ENCODE data around the gene ATF3. TPM values are rescaled to one million over a fixed set of nuclear protein-coding genes. Genes with fewer than 3 reads are reported as not detected.

The ATF3 gene
- polyA plus RNA-seq, 1 donor from 2014 or later = 7.2 TPM

- H3K9me3 ChIP-seq (ENCODE audit: low read length) = no peaks in the 10 kb centered on the region
Measured at GRCh38 chr1:212649020-212649419, 40.5 kb downstream of the ATF3 start.

GRCh38 chr1:212650228-212650627 lies 41.7 kb downstream of the ATF3 start:
- H3K36me3 ChIP-seq (ENCODE audit: insufficient read depth, low read length) = no peaks in the 10 kb centered on the region
- H3K27me3 ChIP-seq (ENCODE audit: insufficient read depth, low read depth, low read length) = no peaks in the 10 kb centered on the region
- H4K20me1 ChIP-seq (ENCODE audit: insufficient read depth) = no peaks in the 10 kb centered on the region
- no peaks in the 10 kb centered on the region for H3F3A ChIP-seq (ENCODE audit: insufficient read depth, low read length, poor library complexity, severe bottlenecking)
- H3K4me3 ChIP-seq (ENCODE audit: low read length) = no peak overlapping the region
- no peak overlapping the region for H2AFZ ChIP-seq (ENCODE audit: low read depth, low read length)
- no peaks in the 10 kb centered on the region for H3K9me2 ChIP-seq (ENCODE audit: insufficient read depth, low read length)
- H3K79me2 ChIP-seq (replicated peaks; ENCODE audit: insufficient read depth, low read length) = no peaks in the 10 kb centered on the region
- no peak overlapping the region for H3K4me2 ChIP-seq (ENCODE audit: low read length)
- H3K27ac ChIP-seq (ENCODE audit: low read length) = no peak overlapping the region
- H3K9ac ChIP-seq (ENCODE audit: low read length) = no peak overlapping the region
- no peaks in the 10 kb centered on the region for H3K9me3 ChIP-seq (ENCODE audit: low read length)
- no peak for TF ChIP-seq SMC3 (conservative IDR thresholded peaks at IDR 0.05; ENCODE audit: poor library complexity)
- no peak for TF ChIP-seq MXI1 (conservative IDR thresholded peaks at IDR 0.05; ENCODE audit: poor library complexity, severe bottlenecking)
- no peak for TF ChIP-seq TAF1 (IDR thresholded peaks at IDR 0.05; ENCODE audit: low read depth)
- TF ChIP-seq REST (IDR thresholded peaks at IDR 0.05; ENCODE audit: borderline replicate concordance) = no peak
- no peak for TF ChIP-seq POLR2AphosphoS5 (IDR thresholded peaks at IDR 0.05)
- no peak for TF ChIP-seq CTCF (IDR thresholded peaks at IDR 0.05; ENCODE audit: poor library complexity, severe bottlenecking)
- TF ChIP-seq EP300 (conservative IDR thresholded peaks at IDR 0.05; ENCODE audit: poor library complexity, severe bottlenecking) = no peak

More at GRCh38 chr1:212649020-212649419, 40.5 kb downstream of the ATF3 start:
- H2AFZ ChIP-seq (ENCODE audit: low read depth, low read length) = no peak overlapping the region
- no peak overlapping the region for H3K4me3 ChIP-seq (ENCODE audit: low read length)
- H3K79me2 ChIP-seq (replicated peaks; ENCODE audit: insufficient read depth, low read length) = no peaks in the 10 kb centered on the region
- no peaks in the 10 kb centered on the region for H3K9me2 ChIP-seq (ENCODE audit: insufficient read depth, low read length)
- no peak overlapping the region for H3K27ac ChIP-seq (ENCODE audit: low read length)
- no peaks in the 10 kb centered on the region for H4K20me1 ChIP-seq (ENCODE audit: insufficient read depth)
- H3K9ac ChIP-seq (ENCODE audit: low read length) = no peak overlapping the region
- no peaks in the 10 kb centered on the region for H3K36me3 ChIP-seq (ENCODE audit: insufficient read depth, low read length)
- TF ChIP-seq POLR2AphosphoS5 (IDR thresholded peaks at IDR 0.05) (no peak), TAF1 (IDR thresholded peaks at IDR 0.05; ENCODE audit: low read depth) (no peak), MXI1 (conservative IDR thresholded peaks at IDR 0.05; ENCODE audit: poor library complexity, severe bottlenecking) (no peak), EZH2 (IDR thresholded peaks at IDR 0.05; ENCODE audit: borderline replicate concordance, insufficient read depth, low read length, poor library complexity, severe bottlenecking) (no peak), REST (IDR thresholded peaks at IDR 0.05; ENCODE audit: borderline replicate concordance) (no peak), EP300 (conservative IDR thresholded peaks at IDR 0.05; ENCODE audit: poor library complexity, severe bottlenecking) (no peak), CTCF (IDR thresholded peaks at IDR 0.05; ENCODE audit: poor library complexity, severe bottlenecking) (no peak), SMC3 (conservative IDR thresholded peaks at IDR 0.05; ENCODE audit: poor library complexity) (no peak), RAD21 (conservative IDR thresholded peaks at IDR 0.05) (no peak)
- H3K27me3 ChIP-seq (ENCODE audit: insufficient read depth, low read depth, low read length) = no peaks in the 10 kb centered on the region
- H3F3A ChIP-seq (ENCODE audit: insufficient read depth, low read length, poor library complexity, severe bottlenecking) = no peaks in the 10 kb centered on the region
- no peak overlapping the region for H3K4me2 ChIP-seq (ENCODE audit: low read length)
